ENCODE measurements around the gene FSHR.

- TF ChIP-seq, protein P1, sequence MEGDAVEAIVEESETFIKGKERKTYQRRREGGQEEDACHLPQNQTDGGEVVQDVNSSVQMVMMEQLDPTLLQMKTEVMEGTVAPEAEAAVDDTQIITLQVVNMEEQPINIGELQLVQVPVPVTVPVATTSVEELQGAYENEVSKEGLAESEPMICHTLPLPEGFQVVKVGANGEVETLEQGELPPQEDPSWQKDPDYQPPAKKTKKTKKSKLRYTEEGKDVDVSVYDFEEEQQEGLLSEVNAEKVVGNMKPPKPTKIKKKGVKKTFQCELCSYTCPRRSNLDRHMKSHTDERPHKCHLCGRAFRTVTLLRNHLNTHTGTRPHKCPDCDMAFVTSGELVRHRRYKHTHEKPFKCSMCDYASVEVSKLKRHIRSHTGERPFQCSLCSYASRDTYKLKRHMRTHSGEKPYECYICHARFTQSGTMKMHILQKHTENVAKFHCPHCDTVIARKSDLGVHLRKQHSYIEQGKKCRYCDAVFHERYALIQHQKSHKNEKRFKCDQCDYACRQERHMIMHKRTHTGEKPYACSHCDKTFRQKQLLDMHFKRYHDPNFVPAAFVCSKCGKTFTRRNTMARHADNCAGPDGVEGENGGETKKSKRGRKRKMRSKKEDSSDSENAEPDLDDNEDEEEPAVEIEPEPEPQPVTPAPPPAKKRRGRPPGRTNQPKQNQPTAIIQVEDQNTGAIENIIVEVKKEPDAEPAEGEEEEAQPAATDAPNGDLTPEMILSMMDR (IDR thresholded peaks at IDR 0.05): no peak
- TF ChIP-seq POLR2A (IDR thresholded peaks at IDR 0.05): no peak
Observed at GRCh38 chr2:48929571-48930301, 224.6 kb downstream of the FSHR start.
